ENCODE measurements around the gene SDSL.

The SDSL gene

GRCh38 chr12:113452458-113452857, 30.3 kb downstream of the SDSL start:
- no peak for FAIRE-seq

GRCh38 chr12:113453330-113453729, 31.1 kb downstream of the SDSL start:
- no peak for FAIRE-seq

- FAIRE-seq = no peak
Observed at GRCh38 chr12:113456199-113456598, 34.0 kb downstream of the SDSL start.

GRCh38 chr12:113456761-113457160, 34.6 kb downstream of the SDSL start:
- FAIRE-seq = no peak

GRCh38 chr12:113457185-113457584, 35.0 kb downstream of the SDSL start:
- FAIRE-seq = no peak

- FAIRE-seq = no peak
Observed at GRCh38 chr12:113457710-113458109, 35.5 kb downstream of the SDSL start.

- FAIRE-seq = no peak
Observed at GRCh38 chr12:113459981-113460380, 37.8 kb downstream of the SDSL start.

GRCh38 chr12:113461666-113462065, 39.5 kb downstream of the SDSL start:
- no peak for FAIRE-seq

- no peak for FAIRE-seq
Observed at GRCh38 chr12:113462117-113462774, 40.1 kb downstream of the SDSL start.

- no peak for FAIRE-seq
Observed at GRCh38 chr12:113462998-113463745, 41.0 kb downstream of the SDSL start.

GRCh38 chr12:113463746-113464451, 41.7 kb downstream of the SDSL start:
- FAIRE-seq = no peak

GRCh38 chr12:113464452-113464775, 42.2 kb downstream of the SDSL start:
- no peak for FAIRE-seq

GRCh38 chr12:113464852-113465719, 42.9 kb downstream of the SDSL start:
- no peak for FAIRE-seq

- no peak for FAIRE-seq
Observed at GRCh38 chr12:113465808-113466453, 43.8 kb downstream of the SDSL start.

GRCh38 chr12:113466454-113467141, 44.4 kb downstream of the SDSL start:
- FAIRE-seq = no peak

- FAIRE-seq = no peak
Observed at GRCh38 chr12:113467142-113467501, 44.9 kb downstream of the SDSL start.

GRCh38 chr12:113467502-113468364, 45.6 kb downstream of the SDSL start:
- FAIRE-seq = no peak

- FAIRE-seq = no peak
Observed at GRCh38 chr12:113468365-113469223, 46.4 kb downstream of the SDSL start.

GRCh38 chr12:113469224-113469948, 47.2 kb downstream of the SDSL start:
- FAIRE-seq = no peak

Measured in colon (tissue), 2 donors.